Right forelimb (tissue), 1 donor: ENCODE data around the gene ADGRL2.

Experiments used
- DNase-seq: peaks from one replicate; pipeline ENCODE4 v3.0.0-alpha.2; 2018

Gene ADGRL2

GRCh38 chr1:81808760-81809159 is 8.0 kb downstream of the ADGRL2 start:
- no peak for DNase-seq

- DNase-seq, result no peak
These were observed 9.1 kb downstream of the ADGRL2 start for GRCh38 chr1:81809808-81810207.

GRCh38 chr1:81811757-81812371 is 11.1 kb downstream of the ADGRL2 start:
- no peak for DNase-seq

- no peak for DNase-seq
These were observed 12.0 kb downstream of the ADGRL2 start for GRCh38 chr1:81812712-81813111.

GRCh38 chr1:81813691-81814090 is 13.0 kb downstream of the ADGRL2 start:
- no peak for DNase-seq

GRCh38 chr1:81819613-81820012 is 18.9 kb downstream of the ADGRL2 start:
- DNase-seq, result no peak

- no peak for DNase-seq
These were observed 20.0 kb downstream of the ADGRL2 start for GRCh38 chr1:81820765-81821164.

- no peak for DNase-seq
These were observed 22.3 kb downstream of the ADGRL2 start for GRCh38 chr1:81823082-81823481.

GRCh38 chr1:81824759-81825158 is 24.0 kb downstream of the ADGRL2 start:
- no peak for DNase-seq

GRCh38 chr1:81827942-81828341 is 27.2 kb downstream of the ADGRL2 start:
- DNase-seq, result no peak

- DNase-seq, result no peak
These were observed 31.8 kb downstream of the ADGRL2 start for GRCh38 chr1:81832573-81832972.

- DNase-seq, result no peak
These were observed 33.0 kb downstream of the ADGRL2 start for GRCh38 chr1:81833722-81834121.

GRCh38 chr1:81834268-81834667 is 33.5 kb downstream of the ADGRL2 start:
- DNase-seq, result no peak

- DNase-seq, result no peak
These were observed 34.4 kb downstream of the ADGRL2 start for GRCh38 chr1:81834921-81835698.

- DNase-seq, result no peak
These were observed 35.4 kb downstream of the ADGRL2 start for GRCh38 chr1:81836007-81836626.

GRCh38 chr1:81838600-81839218 is 38.0 kb downstream of the ADGRL2 start:
- DNase-seq, result no peak

- DNase-seq, result no peak
These were observed 40.1 kb downstream of the ADGRL2 start for GRCh38 chr1:81840805-81841204.

- no peak for DNase-seq
These were observed 41.1 kb downstream of the ADGRL2 start for GRCh38 chr1:81841795-81842194.

GRCh38 chr1:81844477-81844876 is 43.7 kb downstream of the ADGRL2 start:
- DNase-seq, result no peak

GRCh38 chr1:81846630-81847029 is 45.9 kb downstream of the ADGRL2 start:
- no peak for DNase-seq

- no peak for DNase-seq
These were observed 46.3 kb downstream of the ADGRL2 start for GRCh38 chr1:81847063-81847462.

- DNase-seq, result no peak
These were observed 48.3 kb downstream of the ADGRL2 start for GRCh38 chr1:81848880-81849682.

GRCh38 chr1:81850031-81850430 is 49.3 kb downstream of the ADGRL2 start:
- DNase-seq, result no peak
